Endothelial cell of umbilical vein (primary cell): ENCODE results near the gene PIGM. TPM values are rescaled to one million over a fixed set of nuclear protein-coding genes. Genes with fewer than 3 reads are reported as not detected.

ENCODE experiments used
- BruUV-seq: library from RNA; stranded (reverse); fragments of 400-500 nt; replicated peaks from 2 replicates; lab custom pipeline; 2021; lab: Mats Ljungman, UMichigan
- CTCF ChIA-PET: fragments of 300-600, 350-600 bp; sonication (Branson Sonifier 250); formaldehyde crosslinking; loops from one replicate; lab custom pipeline; 2021; ENCODE audit warnings: antibody characterized with exemption, inconsistent platforms; lab: Charles Lee
- POLR2A ChIA-PET: fragments of 300-600, 350-600 bp; sonication (Branson Sonifier 250); formaldehyde crosslinking; loops from one replicate; lab custom pipeline; 2021; ENCODE audit warnings: antibody characterized with exemption, inconsistent platforms; lab: Charles Lee
- DNase-seq: peaks from one replicate; pipeline ENCODE4 v3.0.0-alpha.2; 2011; ENCODE audit warnings: low read depth, low spot score
- FAIRE-seq: peaks from 2 replicates; lab custom pipeline; 2011; peaks lifted over from hg19 to GRCh38; lab: Jason Lieb, UNC
- H2AFZ ChIP-seq: 2 replicates; pipeline ENCODE4 v1.6.0; 2012; ENCODE audit warnings: low read depth, low read length, control low read depth, inconsistent platforms
- H3K27ac ChIP-seq: 2 replicates; pipeline ENCODE4 v1.5.1; 2011; ENCODE audit warnings: low read depth, mild to moderate bottlenecking, control low read depth, low read length, moderate library complexity; ENCODE audit not compliant: insufficient read depth
- H3K27me3 ChIP-seq, 2 experiments: 2 replicates each; pipeline versions ENCODE4 v1.6.0 to v1.6.1; 2011; ENCODE audit warnings: low read length in 2 of 2, mixed read lengths in 1 of 2; ENCODE audit not compliant: control insufficient read depth in 2 of 2, insufficient read depth in 2 of 2
- H3K36me3 ChIP-seq, 2 experiments: 2 replicates in 1 of 2; 3 replicates in 1 of 2; pipeline ENCODE4 v1.5.1; 2011; ENCODE audit warnings: low read length in 2 of 2, mild to moderate bottlenecking in 1 of 2, moderate library complexity in 1 of 2; ENCODE audit not compliant: control insufficient read depth in 2 of 2, insufficient read depth in 2 of 2; ENCODE audit errors: extremely low read depth in 1 of 2
- H3K4me1 ChIP-seq: 3 replicates; pipeline ENCODE4 v1.5.1; 2011; ENCODE audit warnings: mild to moderate bottlenecking, low read length; ENCODE audit not compliant: control insufficient read depth, insufficient read depth; ENCODE audit errors: extremely low read depth
- H3K4me2 ChIP-seq: 2 replicates; pipeline ENCODE4 v1.6.1; 2011; ENCODE audit warnings: low read length, control low read depth, mixed read lengths; ENCODE audit not compliant: insufficient read depth
- H3K4me3 ChIP-seq, 3 experiments: fragments of 200-600 bp in 1 of 3; sonication (generic), shearing (Covaris generic) in 1 of 3; replicated peaks in 1 of 3; 2 replicates each; pipeline ENCODE4 v1.5.1; 2011 to 2016; ENCODE audit warnings: control low read depth in 3 of 3, low read length in 3 of 3, mild to moderate bottlenecking in 2 of 3, inconsistent platforms in 1 of 3, low read depth in 1 of 3, moderate library complexity in 1 of 3; ENCODE audit not compliant: insufficient read depth in 1 of 3
- H3K79me2 ChIP-seq: 2 replicates; pipeline ENCODE4 v1.6.0; 2012; ENCODE audit warnings: low read length, inconsistent platforms; ENCODE audit not compliant: control insufficient read depth, insufficient read depth
- H3K9ac ChIP-seq: replicated peaks from 2 replicates; pipeline ENCODE3; 2011; ENCODE audit warnings: low read length, control low read depth; ENCODE audit not compliant: insufficient read depth; ENCODE audit errors: extremely low read depth
- H3K9me1 ChIP-seq: replicated peaks from 3 replicates; pipeline ENCODE4 v1.6.0; 2011; ENCODE audit warnings: mild to moderate bottlenecking, low read length; ENCODE audit not compliant: control insufficient read depth, insufficient read depth; ENCODE audit errors: extremely low read depth
- H3K9me3 ChIP-seq: replicated peaks from 2 replicates; pipeline ENCODE4 v1.5.1; 2012; ENCODE audit warnings: low read length, inconsistent platforms; ENCODE audit not compliant: control insufficient read depth, insufficient read depth
- H4K20me1 ChIP-seq: replicated peaks from 2 replicates; pipeline ENCODE3; 2011; ENCODE audit warnings: mild to moderate bottlenecking, low read length; ENCODE audit not compliant: control insufficient read depth, insufficient read depth; ENCODE audit errors: extremely low read depth
- EZH2 ChIP-seq: IDR thresholded peaks from 2 replicates; pipeline ENCODE4 v1.6.1; 2012; ENCODE audit warnings: borderline replicate concordance, low read depth, mild to moderate bottlenecking, moderate library complexity, low read length, inconsistent platforms; ENCODE audit not compliant: severe bottlenecking
- GATA2 ChIP-seq: IDR thresholded peaks from 2 replicates; pipeline ENCODE4 v1.7.0; 2011; ENCODE audit warnings: low read depth, mild to moderate bottlenecking, moderate library complexity, mixed read lengths, low read length; ENCODE audit not compliant: insufficient read length, insufficient read depth
- JUN ChIP-seq: IDR thresholded peaks from 2 replicates; pipeline ENCODE4 v1.6.1; 2011; ENCODE audit warnings: borderline replicate concordance, low read depth; ENCODE audit not compliant: insufficient read length, insufficient read depth
- MYC ChIP-seq: IDR thresholded peaks from one replicate; pipeline ENCODE4 v1.6.1; 2011; ENCODE audit warnings: mild to moderate bottlenecking, low read depth, low read length
- POLR2A ChIP-seq: IDR thresholded peaks from 2 replicates; pipeline ENCODE4 v1.6.1; 2012; ENCODE audit warnings: low read depth, mild to moderate bottlenecking, control low read depth, low read length
- POLR2AphosphoS5 ChIP-seq: IDR thresholded peaks from 2 replicates; pipeline ENCODE4 v1.6.1; 2012; ENCODE audit warnings: low read depth, mild to moderate bottlenecking, control low read depth, low read length, moderate library complexity; ENCODE audit not compliant: insufficient read depth
- dilution Hi-C: fragments of 300-500 bp; cut with MboI; formaldehyde crosslinking; loops from one replicate; pipeline ENCODE4 v1.15.0; 2019; ENCODE audit warnings: low sequenced_read_pairs; ENCODE audit not compliant: extremely low pct_ligation_motif_present
- intact Hi-C: fragments of 100-400 bp; cut with micrococcal nuclease; formaldehyde crosslinking; loops from one replicate; pipeline ENCODE4 v1.10.0; 2022
- polyA plus RNA-seq, 4 experiments: library from polyadenylated mRNA; depleted of rRNA in 3 of 4; stranded (reverse) in 3 of 4; unstranded in 1 of 4; fragments of >200 nt; gene quantifications; 2 replicates each; pipeline versions ENCODE4 v1.2.1 to v1.2.3, GENCODE V29; 2011 to 2012; ENCODE audit warnings: missing spikeins in 1 of 4
- total RNA-seq: library from RNA; stranded (reverse); gene quantifications from 2 replicates; pipeline ENCODE4 v1.2.3, GENCODE V29; 2021
- TF ChIP-seq, protein P1 (sequence below): IDR thresholded peaks from 2 replicates; pipeline ENCODE4 v1.6.1; 2011; ENCODE audit not compliant: insufficient read depth, insufficient read length
- TF ChIP-seq, protein P2 (sequence below), 2 donors: IDR thresholded peaks; 1 replicate in 1 of 2; 2 replicates in 1 of 2; pipeline ENCODE4 v1.5.1; 2011; ENCODE audit warnings: low read length in 2 of 2, mild to moderate bottlenecking in 2 of 2, moderate library complexity in 2 of 2, control low read depth in 1 of 2, inconsistent platforms in 1 of 2, low read depth in 1 of 2; ENCODE audit not compliant: insufficient read depth in 1 of 2; ENCODE audit errors: extremely low read depth in 1 of 2

The PIGM gene
- total and polyA plus RNA-seq, 2 donors (not counting 3 experiments of a cell fraction or from before 2014, with no cell fraction given) = 3.4 to 5.4 TPM

DNA sequence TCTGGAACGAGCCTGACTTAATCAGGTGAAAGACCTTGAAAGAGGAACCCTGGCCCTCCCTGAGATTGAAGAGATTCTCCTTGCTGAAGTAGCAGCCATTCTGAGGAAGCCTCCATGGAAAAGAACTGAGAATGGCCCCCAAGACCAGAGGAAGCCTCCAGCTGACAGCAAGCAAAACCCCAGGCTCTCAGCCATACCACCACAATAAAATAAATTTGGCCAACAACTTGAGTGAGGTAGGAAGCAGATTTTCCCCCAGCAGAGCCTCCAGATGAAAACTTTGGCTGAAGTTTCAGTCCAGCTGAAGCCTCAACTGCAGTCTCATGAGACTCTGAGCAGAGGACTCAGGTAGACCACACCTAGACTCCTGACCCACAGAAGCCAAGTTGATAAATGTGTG, 43.8 kb downstream of the PIGM start:
- Histone ChIP-seq H3K4me2 (no peak overlapping the region), H3K27me3 (peaks cover 10 to 12% of the 10 kb centered on the region in 2 experiments), H3K27ac (no peak overlapping the region), H3K9ac (no peak overlapping the region), H3K4me1 (no peaks in the 10 kb centered on the region), H3K79me2 (no peaks in the 10 kb centered on the region), H4K20me1 (no peaks in the 10 kb centered on the region), H3K36me3 (no peaks in the 10 kb centered on the region), H3K4me3 (no peak overlapping the region), H2AFZ (no peak overlapping the region), H3K9me3 (no peaks in the 10 kb centered on the region), H3K9me1 (no peaks in the 10 kb centered on the region)
- CTCF ChIA-PET = interaction anchor here (8.6 kb wide), 1 partner anchor 19 kb away, joined by 79 read pairs; no protein-coding TSS in a partner anchor
- no TSS peak for BruUV-seq
- no peak for FAIRE-seq
- TF ChIP-seq, protein P1, sequence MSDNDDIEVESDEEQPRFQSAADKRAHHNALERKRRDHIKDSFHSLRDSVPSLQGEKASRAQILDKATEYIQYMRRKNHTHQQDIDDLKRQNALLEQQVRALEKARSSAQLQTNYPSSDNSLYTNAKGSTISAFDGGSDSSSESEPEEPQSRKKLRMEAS = no peak
- TF ChIP-seq POLR2A = no peak
- TF ChIP-seq, protein P2, sequence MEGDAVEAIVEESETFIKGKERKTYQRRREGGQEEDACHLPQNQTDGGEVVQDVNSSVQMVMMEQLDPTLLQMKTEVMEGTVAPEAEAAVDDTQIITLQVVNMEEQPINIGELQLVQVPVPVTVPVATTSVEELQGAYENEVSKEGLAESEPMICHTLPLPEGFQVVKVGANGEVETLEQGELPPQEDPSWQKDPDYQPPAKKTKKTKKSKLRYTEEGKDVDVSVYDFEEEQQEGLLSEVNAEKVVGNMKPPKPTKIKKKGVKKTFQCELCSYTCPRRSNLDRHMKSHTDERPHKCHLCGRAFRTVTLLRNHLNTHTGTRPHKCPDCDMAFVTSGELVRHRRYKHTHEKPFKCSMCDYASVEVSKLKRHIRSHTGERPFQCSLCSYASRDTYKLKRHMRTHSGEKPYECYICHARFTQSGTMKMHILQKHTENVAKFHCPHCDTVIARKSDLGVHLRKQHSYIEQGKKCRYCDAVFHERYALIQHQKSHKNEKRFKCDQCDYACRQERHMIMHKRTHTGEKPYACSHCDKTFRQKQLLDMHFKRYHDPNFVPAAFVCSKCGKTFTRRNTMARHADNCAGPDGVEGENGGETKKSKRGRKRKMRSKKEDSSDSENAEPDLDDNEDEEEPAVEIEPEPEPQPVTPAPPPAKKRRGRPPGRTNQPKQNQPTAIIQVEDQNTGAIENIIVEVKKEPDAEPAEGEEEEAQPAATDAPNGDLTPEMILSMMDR (IDR thresholded peaks at IDR 0.05; ENCODE audit: extremely low read depth in 1 of 2, insufficient read depth in 1 of 2, low read depth in 1 of 2, low read length in 2 of 2) = no peak
- dilution Hi-C loops (no loop called here), intact Hi-C loops (no loop called here)
- no peak for DNase-seq
- POLR2A ChIA-PET = no interaction called here

DNA sequence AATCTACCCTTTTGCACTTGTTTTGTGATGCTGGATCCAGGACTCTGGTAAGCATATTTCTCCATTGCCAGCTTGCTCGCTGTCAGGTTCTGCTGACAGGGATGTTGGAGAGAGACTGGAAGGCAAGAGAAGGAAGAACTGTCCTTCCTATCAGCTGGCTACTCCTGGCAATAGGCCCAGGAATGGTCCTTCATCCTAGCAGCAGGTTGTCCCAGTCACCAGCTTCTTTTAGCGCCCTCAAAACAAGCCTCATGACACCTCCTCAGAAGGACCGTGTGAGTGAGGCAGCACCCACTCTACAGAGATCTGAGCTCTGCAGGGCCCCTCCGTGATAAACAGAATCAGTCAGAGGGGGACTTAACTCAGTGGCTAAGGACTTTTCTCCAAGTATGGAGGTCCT, 44.6 kb downstream of the PIGM start:
- BruUV-seq = no TSS peak
- H3K27ac ChIP-seq = no peak overlapping the region
- FAIRE-seq (no peak), DNase-seq (no peak)
- no peak overlapping the region for H3K4me3 ChIP-seq
- no peaks in the 10 kb centered on the region for H3K36me3 ChIP-seq
- no peak overlapping the region for H2AFZ ChIP-seq
- H3K27me3 ChIP-seq = peaks cover 9 to 10% of the 10 kb centered on the region in 2 experiments
- H3K9ac ChIP-seq = no peak overlapping the region
- H3K9me1 ChIP-seq = no peaks in the 10 kb centered on the region
- CTCF ChIA-PET = interaction anchor here (1.2 to 8.6 kb wide), 2 partner anchors 19 to 33 kb away, joined by 3 to 79 read pairs; partner anchors contain the start of gene SLAMF9
- H3K4me2 ChIP-seq = no peak overlapping the region
- dilution Hi-C loops (no loop called here), intact Hi-C loops (no loop called here)
- H3K9me3 ChIP-seq = no peaks in the 10 kb centered on the region
- POLR2A ChIA-PET = no interaction called here
- H3K79me2 ChIP-seq = no peaks in the 10 kb centered on the region
- no peaks in the 10 kb centered on the region for H3K4me1 ChIP-seq
- TF ChIP-seq EZH2 (no peak), POLR2AphosphoS5 (no peak), GATA2 (no peak), POLR2A (no peak), MYC (no peak), JUN (no peak)
- TF ChIP-seq, protein P1 = no peak
- H4K20me1 ChIP-seq = no peaks in the 10 kb centered on the region
